ENCODE measurements around the gene STARD3NL.
"Not testable (repeated sequence)": the region's sequence is repeated elsewhere in the genome, so short reads cannot be mapped to it uniquely, and the experiment has no call there.

Gene STARD3NL

GRCh38 chr7:38229386-38229785, 51.3 kb downstream of the STARD3NL start:
- H3K27ac ChIP-seq, result no peak overlapping the region
- no peak for DNase-seq (ENCODE audit: low spot score)
- no peak for TF ChIP-seq CTCF (conservative IDR thresholded peaks at IDR 0.05; ENCODE audit: low read depth)
- CTCF ChIA-PET, result no interaction called here
- POLR2A ChIA-PET (ENCODE audit: low non-redundant PET), result no interaction called here

DNA sequence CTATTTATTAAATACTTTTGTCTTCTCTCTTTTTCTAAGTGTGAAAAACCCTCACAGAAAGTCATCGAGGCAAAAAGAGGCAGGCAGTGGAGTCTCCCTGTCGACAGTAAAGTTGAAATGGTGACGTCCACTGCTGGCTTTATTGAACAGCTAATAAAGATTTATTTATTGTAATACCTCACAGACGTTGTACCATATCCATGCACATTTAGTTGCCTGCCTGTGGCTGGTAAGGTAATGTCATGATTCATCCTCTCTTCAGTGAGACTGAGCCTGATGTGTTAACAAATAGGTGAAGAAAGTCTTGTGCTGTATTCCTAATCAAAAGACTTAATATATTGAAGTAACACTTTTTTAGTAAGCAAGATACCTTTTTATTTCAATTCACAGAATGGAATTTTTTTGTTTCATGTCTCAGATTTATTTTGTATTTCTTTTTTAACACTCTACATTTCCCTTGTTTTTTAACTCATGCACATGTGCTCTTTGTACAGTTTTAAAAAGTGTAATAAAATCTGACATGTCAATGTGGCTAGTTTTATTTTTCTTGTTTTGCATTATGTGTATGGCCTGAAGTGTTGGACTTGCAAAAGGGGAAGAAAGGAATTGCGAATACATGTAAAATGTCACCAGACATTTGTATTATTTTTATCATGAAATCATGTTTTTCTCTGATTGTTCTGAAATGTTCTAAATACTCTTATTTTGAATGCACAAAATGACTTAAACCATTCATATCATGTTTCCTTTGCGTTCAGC, 52.0 kb downstream of the STARD3NL start:
- no peak for TF ChIP-seq CTCF (conservative IDR thresholded peaks at IDR 0.05; ENCODE audit: low read depth)
- H3K27ac ChIP-seq, result no peak overlapping the region
- no peak for DNase-seq (ENCODE audit: low spot score)
- ChIA-PET POLR2A (ENCODE audit: low non-redundant PET) (no interaction called here), CTCF (no interaction called here)

DNA sequence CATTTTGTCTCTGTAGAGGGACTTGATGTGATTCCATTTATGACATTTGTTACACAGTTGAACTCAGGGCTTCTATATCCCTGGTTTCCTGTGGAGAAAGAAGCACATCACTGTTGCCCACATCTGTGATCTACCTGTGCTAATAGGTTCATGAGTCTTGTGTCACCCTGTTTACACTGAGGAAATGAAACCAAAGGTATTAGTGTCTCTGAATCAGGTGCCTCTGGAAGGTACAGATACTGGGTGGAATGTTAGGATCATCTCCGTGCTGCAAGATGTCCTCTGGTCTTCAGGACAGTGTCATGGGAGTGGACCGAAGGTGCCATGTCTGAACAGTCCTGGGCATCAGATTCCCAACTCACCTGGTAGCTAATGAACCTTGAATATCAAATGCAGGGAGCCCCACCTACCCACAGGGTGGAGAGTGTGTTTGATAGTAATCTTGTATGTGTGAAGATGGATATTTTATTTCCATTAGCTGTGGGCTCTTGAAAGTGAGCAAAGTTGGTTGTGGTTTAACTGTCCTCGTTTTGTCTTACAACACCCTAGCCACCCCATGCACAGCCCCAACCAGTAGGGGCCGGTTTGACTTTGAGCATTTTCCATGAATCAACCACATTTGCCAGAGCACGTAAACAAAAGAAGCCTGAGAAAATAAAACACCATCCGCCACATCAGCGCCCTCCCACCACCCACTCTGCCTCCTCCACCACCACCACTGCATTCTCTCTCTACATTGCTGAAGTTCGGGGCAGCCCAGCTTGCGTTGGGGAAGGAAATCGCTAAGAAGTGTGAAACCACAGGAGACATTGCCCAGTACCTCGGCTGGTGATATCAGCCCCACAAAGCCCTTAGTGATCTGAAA, 54.7 kb downstream of the STARD3NL start:
- CTCF ChIA-PET, result interaction anchor here (0.6 kb wide), 1 partner anchor 52 kb away, joined by 3 read pairs; no protein-coding TSS in a partner anchor
- DNase-seq (ENCODE audit: low spot score), result no peak
- H3K27ac ChIP-seq, result no peak overlapping the region
- POLR2A ChIA-PET (ENCODE audit: low non-redundant PET), result no interaction called here
- TF ChIP-seq CTCF (conservative IDR thresholded peaks at IDR 0.05; ENCODE audit: low read depth), result no peak

DNA sequence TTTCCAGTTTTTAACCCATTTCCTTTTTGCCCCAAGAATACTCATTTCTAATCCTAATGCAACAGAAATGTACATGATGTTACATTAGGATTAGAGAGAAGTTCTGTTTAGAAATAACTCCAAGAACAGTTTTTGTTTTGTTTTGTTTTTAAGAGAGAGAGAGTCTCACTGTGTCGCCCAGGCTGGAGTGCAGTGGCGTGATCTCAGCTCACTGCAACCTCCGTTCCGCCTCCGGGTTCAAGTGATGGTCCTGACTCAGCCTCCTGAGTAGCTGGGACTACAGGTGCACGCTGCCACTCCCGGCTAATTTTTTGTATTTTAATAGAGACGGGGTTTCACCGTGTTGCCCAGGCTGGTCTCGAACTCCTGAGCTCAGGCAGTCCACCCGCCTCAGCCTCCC, 56.7 kb downstream of the STARD3NL start:
- POLR2A ChIA-PET (ENCODE audit: low non-redundant PET); H3K27ac ChIP-seq; DNase-seq (ENCODE audit: low spot score); CTCF ChIA-PET: not testable (repeated sequence)

DNA sequence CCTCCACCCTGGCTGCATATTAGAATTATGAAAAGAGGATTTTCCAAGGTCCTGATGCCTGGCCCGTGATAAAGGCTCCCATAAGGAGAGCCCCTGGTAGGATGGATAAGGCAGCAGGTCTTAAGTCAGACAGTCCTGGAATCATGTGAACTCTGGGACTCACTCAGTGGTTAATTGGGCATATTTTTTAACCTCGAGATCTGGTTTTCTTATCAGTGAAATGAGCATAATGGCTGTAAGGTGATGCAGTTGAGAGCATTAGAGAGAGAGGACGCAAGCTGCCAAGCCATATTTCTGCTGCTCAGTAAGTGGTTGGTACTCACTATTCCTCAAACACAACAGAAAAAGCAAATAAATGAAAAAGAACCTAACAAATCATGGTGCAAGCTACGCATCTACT, 57.6 kb downstream of the STARD3NL start:
- no peak for DNase-seq (ENCODE audit: low spot score)
- ChIA-PET POLR2A (ENCODE audit: low non-redundant PET) (no interaction called here), CTCF (no interaction called here)
- TF ChIP-seq CTCF (conservative IDR thresholded peaks at IDR 0.05; ENCODE audit: low read depth), result no peak
- no peak overlapping the region for H3K27ac ChIP-seq

- DNase-seq (ENCODE audit: low spot score); H3K27ac ChIP-seq; POLR2A ChIA-PET (ENCODE audit: low non-redundant PET); CTCF ChIA-PET: not testable (repeated sequence)
Measured at GRCh38 chr7:38239129-38239528, 61.1 kb downstream of the STARD3NL start.

- ChIA-PET POLR2A (ENCODE audit: low non-redundant PET) (no interaction called here), CTCF (no interaction called here)
- no peak overlapping the region for H3K27ac ChIP-seq
- DNase-seq (ENCODE audit: low spot score), result no peak
- TF ChIP-seq CTCF (conservative IDR thresholded peaks at IDR 0.05; ENCODE audit: low read depth), result no peak
Measured at GRCh38 chr7:38241071-38241470, 63.0 kb downstream of the STARD3NL start.

Measured in RWPE1 (cell line).